B cell (primary cell): Measurements from ENCODE around the gene PCDH10. TPM values are rescaled to one million over a fixed set of nuclear protein-coding genes. Genes with fewer than 3 reads are reported as not detected.
A peak's percentile ranks its signal among the peaks of the same experiment; 100 is the strongest.

Source experiments
- ATAC-seq: fragments of 200-7000 bp; cut with Tn5 transposase; one replicate; pipeline ENCODE4 v1.10.0; 2021; ENCODE audit warnings: low read depth, mild to moderate bottlenecking, moderate number of reproducible peaks, moderate library complexity
- CTCF ChIA-PET: fragments of 350-600 bp; sonication (Branson Sonifier 250); formaldehyde crosslinking; loops from one replicate; lab custom pipeline; 2021; ENCODE audit warnings: antibody characterized with exemption, inconsistent platforms; lab: Charles Lee
- POLR2A ChIA-PET: fragments of 350-600 bp; sonication (Branson Sonifier 250); formaldehyde crosslinking; loops from one replicate; lab custom pipeline; 2021; ENCODE audit warnings: antibody characterized with exemption; lab: Charles Lee
- DNase-seq: peaks from one replicate; pipeline ENCODE4 v3.0.0; 2013
- H2AFZ ChIP-seq: 2 replicates; pipeline ENCODE4 v1.6.1; 2012; ENCODE audit warnings: mild to moderate bottlenecking, low read depth, low read length; ENCODE audit not compliant: insufficient read depth, poor library complexity, severe bottlenecking
- H3K27ac ChIP-seq, 2 donors: 1 replicate in 1 of 2; 2 replicates in 1 of 2; pipeline ENCODE4 v1.5.1; 2012 to 2013; ENCODE audit warnings: low read length in 2 of 2, mild to moderate bottlenecking in 2 of 2, moderate library complexity in 1 of 2
- H3K27me3 ChIP-seq, 4 experiments: fragments of 200-600 bp in 1 of 4; sonication (generic) in 1 of 4; replicated peaks in 1 of 4; 1 replicate in 2 of 4; 2 replicates in 2 of 4; pipeline versions ENCODE4 v1.6.1 to v1.7.0; 2013 to 2016; ENCODE audit warnings: low read length in 3 of 4, mild to moderate bottlenecking in 2 of 4, mixed read lengths in 1 of 4, moderate library complexity in 1 of 4; ENCODE audit not compliant: insufficient read depth in 4 of 4, control insufficient read depth in 3 of 4; ENCODE audit errors: control extremely low read depth in 1 of 4
- H3K36me3 ChIP-seq, 2 experiments: replicated peaks in 1 of 2; 1 replicate in 1 of 2; 2 replicates in 1 of 2; pipeline versions ENCODE4 v1.6.1 to v1.7.1; 2013; ENCODE audit warnings: low read length in 1 of 2; ENCODE audit not compliant: insufficient read depth in 2 of 2, control insufficient read depth in 1 of 2; ENCODE audit errors: control extremely low read depth in 1 of 2, extremely low read depth in 1 of 2
- H3K4me1 ChIP-seq, 2 donors: fragments of 200-600 bp in 1 of 2; sonication (generic) in 1 of 2; 1 replicate in 1 of 2; 2 replicates in 1 of 2; pipeline versions ENCODE4 v1.5.1 to v1.6.1; 2013 to 2017; ENCODE audit warnings: low read length in 2 of 2; ENCODE audit not compliant: control insufficient read depth in 2 of 2, insufficient read depth in 2 of 2
- H3K4me2 ChIP-seq: replicated peaks from 2 replicates; pipeline ENCODE3; 2012; ENCODE audit warnings: mild to moderate bottlenecking, low read depth, low read length; ENCODE audit not compliant: poor library complexity, severe bottlenecking
- H3K4me3 ChIP-seq, 5 experiments: fragments of 200-600 bp in 1 of 5; sonication (generic) in 1 of 5; 1 replicate in 3 of 5; 2 replicates in 2 of 5; pipeline versions ENCODE4 v1.5.1 to v1.7.0; 2011 to 2016; ENCODE audit warnings: low read length in 4 of 5, mild to moderate bottlenecking in 4 of 5, low read depth in 2 of 5, control low read depth in 1 of 5, moderate library complexity in 1 of 5; ENCODE audit not compliant: insufficient read depth in 1 of 5; ENCODE audit errors: control extremely low read depth in 1 of 5, extremely low read depth in 1 of 5
- H3K79me2 ChIP-seq: fragments of 200-600 bp; sonication (generic); one replicate; pipeline ENCODE4 v1.6.0; 2016; ENCODE audit warnings: low read length; ENCODE audit not compliant: control insufficient read depth, insufficient read depth
- H3K9ac ChIP-seq: fragments of 200-600 bp; sonication (generic); 2 replicates; pipeline ENCODE4 v1.6.1; 2017; ENCODE audit warnings: mild to moderate bottlenecking, low read length, moderate library complexity
- H3K9me3 ChIP-seq, 3 donors: one replicate each; pipeline versions ENCODE4 v1.6.1 to v1.7.1; 2013; ENCODE audit warnings: low read length in 2 of 3; ENCODE audit not compliant: control insufficient read depth in 2 of 3, insufficient read depth in 1 of 3; ENCODE audit errors: control extremely low read depth in 1 of 3
- H4K20me1 ChIP-seq: 2 replicates; pipeline ENCODE4 v1.6.0; 2012; ENCODE audit warnings: mild to moderate bottlenecking, low read length; ENCODE audit not compliant: insufficient read depth, control insufficient read depth, poor library complexity, severe bottlenecking
- H3K27ac Mint-ChIP-seq: one replicate; pipeline ENCODE4 v1.8.0; 2021; ENCODE audit warnings: mixed read lengths
- H3K27me3 Mint-ChIP-seq: one replicate; pipeline ENCODE4 v1.8.0; 2021; ENCODE audit warnings: mixed read lengths
- H3K4me1 Mint-ChIP-seq: one replicate; pipeline ENCODE4 v1.8.0; 2021; ENCODE audit warnings: mixed read lengths
- H3K4me3 Mint-ChIP-seq: one replicate; pipeline ENCODE4 v1.8.0; 2021; ENCODE audit warnings: mixed read lengths
- H3K9me3 Mint-ChIP-seq: one replicate; pipeline ENCODE4 v1.8.0; 2022; ENCODE audit warnings: mixed read lengths; ENCODE audit not compliant: insufficient read depth
- EZH2 ChIP-seq: IDR thresholded peaks from 2 replicates; pipeline ENCODE4 v1.6.1; 2012; ENCODE audit warnings: borderline replicate concordance, low read depth, mild to moderate bottlenecking, moderate library complexity, low read length; ENCODE audit not compliant: insufficient read depth, poor library complexity, severe bottlenecking
- WGBS: methylation state at CpG from one replicate; pipeline ENCODE4 v1.1.5; 2013; ENCODE audit warnings: missing lambda C conversion rate; ENCODE audit not compliant: insufficient coverage; 5-methylcytosine and 5-hydroxymethylcytosine counted together
- intact Hi-C: fragments of 100-400 bp; cut with micrococcal nuclease; formaldehyde crosslinking; loops from one replicate; pipeline ENCODE4 v1.10.0; 2022
- polyA plus RNA-seq: library from polyadenylated mRNA; depleted of rRNA; stranded (reverse); fragments of >200 nt; gene quantifications from 2 replicates; pipeline ENCODE4 v1.2.3, GENCODE V29; 2012
- total RNA-seq, 2 donors: library from RNA; stranded (reverse); fragments of 120-200 nt in 1 of 2; gene quantifications; 1 replicate in 1 of 2; 2 replicates in 1 of 2; pipeline versions ENCODE4 v1.2.3 to v1.2.4, GENCODE V29; 2013 to 2022
- TF ChIP-seq, protein P1 (sequence below): fragments of 200-600 bp; IDR thresholded peaks from one replicate; pipeline ENCODE4 v1.8.0; 2022; ENCODE audit warnings: antibody characterized with exemption, mild to moderate bottlenecking

Gene PCDH10
- total and polyA plus RNA-seq, 2 donors (not counting 1 experiment from before 2014, with no cell fraction given) = not detected

DNA sequence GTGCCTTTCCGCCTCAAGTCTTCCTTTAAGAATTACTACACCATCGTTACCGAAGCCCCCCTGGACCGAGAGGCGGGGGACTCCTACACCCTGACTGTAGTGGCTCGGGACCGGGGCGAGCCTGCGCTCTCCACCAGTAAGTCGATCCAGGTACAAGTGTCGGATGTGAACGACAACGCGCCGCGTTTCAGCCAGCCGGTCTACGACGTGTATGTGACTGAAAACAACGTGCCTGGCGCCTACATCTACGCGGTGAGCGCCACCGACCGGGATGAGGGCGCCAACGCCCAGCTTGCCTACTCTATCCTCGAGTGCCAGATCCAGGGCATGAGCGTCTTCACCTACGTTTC is 2.2 kb downstream of the PCDH10 start:
- Histone ChIP-seq H3K9ac (no peak overlapping the region), H3K9me3 (peaks cover 0 to 45% (median 0%) of the 10 kb centered on the region in 3 donors), H2AFZ (no peak overlapping the region), H4K20me1 (no peaks in the 10 kb centered on the region), H3K4me2 (no peak overlapping the region), H3K27me3 (peaks cover 0 to 68% (median 37%) of the 10 kb centered on the region in 4 experiments), H3K36me3 (no peaks in the 10 kb centered on the region), H3K79me2 (no peaks in the 10 kb centered on the region), H3K4me1 (peaks cover 8 to 18% of the 10 kb centered on the region in 2 donors), H3K27ac (no peak overlapping the region), H3K4me3 (peak overlapping the region in 1 of 5 experiments; percentile 6)
- Mint-ChIP-seq H3K9me3 (no peaks in the 10 kb centered on the region), H3K4me1 (peaks cover 13% of the 10 kb centered on the region), H3K27me3 (peaks cover 52% of the 10 kb centered on the region), H3K27ac (no peak overlapping the region), H3K4me3 (no peak overlapping the region)
- ChIA-PET CTCF (no interaction called here), POLR2A (no interaction called here)
- TF ChIP-seq EZH2 = no peak
- TF ChIP-seq, protein P1, sequence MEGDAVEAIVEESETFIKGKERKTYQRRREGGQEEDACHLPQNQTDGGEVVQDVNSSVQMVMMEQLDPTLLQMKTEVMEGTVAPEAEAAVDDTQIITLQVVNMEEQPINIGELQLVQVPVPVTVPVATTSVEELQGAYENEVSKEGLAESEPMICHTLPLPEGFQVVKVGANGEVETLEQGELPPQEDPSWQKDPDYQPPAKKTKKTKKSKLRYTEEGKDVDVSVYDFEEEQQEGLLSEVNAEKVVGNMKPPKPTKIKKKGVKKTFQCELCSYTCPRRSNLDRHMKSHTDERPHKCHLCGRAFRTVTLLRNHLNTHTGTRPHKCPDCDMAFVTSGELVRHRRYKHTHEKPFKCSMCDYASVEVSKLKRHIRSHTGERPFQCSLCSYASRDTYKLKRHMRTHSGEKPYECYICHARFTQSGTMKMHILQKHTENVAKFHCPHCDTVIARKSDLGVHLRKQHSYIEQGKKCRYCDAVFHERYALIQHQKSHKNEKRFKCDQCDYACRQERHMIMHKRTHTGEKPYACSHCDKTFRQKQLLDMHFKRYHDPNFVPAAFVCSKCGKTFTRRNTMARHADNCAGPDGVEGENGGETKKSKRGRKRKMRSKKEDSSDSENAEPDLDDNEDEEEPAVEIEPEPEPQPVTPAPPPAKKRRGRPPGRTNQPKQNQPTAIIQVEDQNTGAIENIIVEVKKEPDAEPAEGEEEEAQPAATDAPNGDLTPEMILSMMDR = no peak
- 8% methylated on average over 31 of the region's 31 CpGs for WGBS
- ATAC-seq (no peak), DNase-seq (peak; percentile 8)
- intact Hi-C loops = no loop called here

DNA sequence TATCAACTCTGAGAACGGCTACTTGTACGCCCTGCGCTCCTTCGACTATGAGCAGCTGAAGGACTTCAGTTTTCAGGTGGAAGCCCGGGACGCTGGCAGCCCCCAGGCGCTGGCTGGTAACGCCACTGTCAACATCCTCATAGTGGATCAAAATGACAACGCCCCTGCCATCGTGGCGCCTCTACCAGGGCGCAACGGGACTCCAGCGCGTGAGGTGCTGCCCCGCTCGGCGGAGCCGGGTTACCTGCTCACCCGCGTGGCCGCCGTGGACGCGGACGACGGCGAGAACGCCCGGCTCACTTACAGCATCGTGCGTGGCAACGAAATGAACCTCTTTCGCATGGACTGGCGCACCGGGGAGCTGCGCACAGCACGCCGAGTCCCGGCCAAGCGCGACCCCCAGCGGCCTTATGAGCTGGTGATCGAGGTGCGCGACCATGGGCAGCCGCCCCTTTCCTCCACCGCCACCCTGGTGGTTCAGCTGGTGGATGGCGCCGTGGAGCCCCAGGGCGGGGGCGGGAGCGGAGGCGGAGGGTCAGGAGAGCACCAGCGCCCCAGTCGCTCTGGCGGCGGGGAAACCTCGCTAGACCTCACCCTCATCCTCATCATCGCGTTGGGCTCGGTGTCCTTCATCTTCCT is 2.7 kb downstream of the PCDH10 start:
- Histone ChIP-seq H3K27me3 (peaks cover 0 to 63% (median 36%) of the 10 kb centered on the region in 4 experiments), H3K4me3 (peak overlapping the region in 1 of 5 experiments; percentile 6), H2AFZ (no peak overlapping the region), H3K27ac (no peak overlapping the region), H3K9me3 (peaks cover 0 to 42% (median 0%) of the 10 kb centered on the region in 3 donors), H3K36me3 (no peaks in the 10 kb centered on the region), H3K4me1 (peaks cover 8 to 18% of the 10 kb centered on the region in 2 donors), H4K20me1 (no peaks in the 10 kb centered on the region), H3K4me2 (no peak overlapping the region), H3K79me2 (no peaks in the 10 kb centered on the region), H3K9ac (no peak overlapping the region)
- TF ChIP-seq, protein P1 = no peak
- no peak for TF ChIP-seq EZH2
- no peak for ATAC-seq
- intact Hi-C loops = no loop called here
- WGBS = 8% methylated on average over 62 of the region's 62 CpGs
- no peaks in the 10 kb centered on the region for H3K9me3 Mint-ChIP-seq
- peaks cover 47% of the 10 kb centered on the region for H3K27me3 Mint-ChIP-seq
- CTCF ChIA-PET = no interaction called here
- no peak overlapping the region for H3K4me3 Mint-ChIP-seq
- DNase-seq = no peak
- POLR2A ChIA-PET = no interaction called here
- no peak overlapping the region for H3K27ac Mint-ChIP-seq
- peaks cover 13% of the 10 kb centered on the region for H3K4me1 Mint-ChIP-seq
